Measurements from ENCODE around the gene FTO.

FTO gene

GRCh38 chr16:53809088-53809932, 105.4 kb downstream of the FTO start:
- H3K4me3 ChIP-seq (ENCODE audit: low read depth, low read length) = no peak overlapping the region
- TF ChIP-seq CTCF (IDR thresholded peaks at IDR 0.05; ENCODE audit: borderline replicate concordance, insufficient read depth, low read depth, low read length) = no peak

DNA sequence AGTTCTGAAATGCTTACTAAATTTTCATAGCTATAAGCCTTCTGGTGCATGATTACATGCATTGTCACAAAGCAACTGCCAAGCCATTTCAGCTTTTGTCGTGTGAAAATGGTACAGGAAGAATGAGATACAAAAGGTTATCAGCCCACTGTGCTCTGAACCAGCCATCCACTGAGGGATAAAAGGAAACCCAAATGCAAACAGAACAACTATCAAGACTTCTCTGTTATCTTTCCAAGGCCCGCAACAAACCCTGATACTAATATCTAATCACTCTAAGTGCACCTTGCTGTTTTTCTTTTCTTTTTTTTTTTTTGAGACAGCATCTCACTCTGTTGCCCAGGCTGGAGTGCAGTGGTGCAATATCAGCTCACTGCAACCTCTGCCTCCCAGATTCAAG, 109.0 kb downstream of the FTO start:
- TF ChIP-seq CTCF (IDR thresholded peaks at IDR 0.05; ENCODE audit: borderline replicate concordance, insufficient read depth, low read depth, low read length) = no peak
- H3K4me3 ChIP-seq (ENCODE audit: low read depth, low read length) = no peak overlapping the region

DNA sequence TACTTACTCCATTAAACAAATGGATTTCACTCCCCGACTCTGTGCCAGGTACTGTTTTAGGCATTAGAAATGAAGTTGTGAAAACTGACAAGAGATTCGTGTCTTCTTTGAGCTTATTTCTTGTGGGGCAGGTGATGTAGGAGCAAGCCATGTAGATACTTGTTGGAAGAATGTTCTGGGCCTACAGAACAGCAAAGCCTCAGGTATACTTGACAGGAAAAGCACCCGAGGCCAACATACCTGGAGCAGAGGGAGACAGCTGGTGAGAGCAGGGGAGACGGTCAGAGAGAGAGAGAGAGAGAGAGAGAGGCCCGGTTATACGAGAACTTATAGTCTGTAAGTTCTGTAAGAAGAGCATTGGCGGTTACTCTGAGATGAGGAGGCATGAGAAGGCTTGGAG, 110.8 kb downstream of the FTO start:
- no peak for TF ChIP-seq CTCF (IDR thresholded peaks at IDR 0.05; ENCODE audit: borderline replicate concordance, insufficient read depth, low read depth, low read length)
- H3K4me3 ChIP-seq (ENCODE audit: low read depth, low read length) = no peak overlapping the region

- H3K4me3 ChIP-seq (ENCODE audit: low read depth, low read length) = no peak overlapping the region
- TF ChIP-seq CTCF (IDR thresholded peaks at IDR 0.05; ENCODE audit: borderline replicate concordance, insufficient read depth, low read depth, low read length) = no peak
Measured at GRCh38 chr16:53816211-53816836, 112.4 kb downstream of the FTO start.

DNA sequence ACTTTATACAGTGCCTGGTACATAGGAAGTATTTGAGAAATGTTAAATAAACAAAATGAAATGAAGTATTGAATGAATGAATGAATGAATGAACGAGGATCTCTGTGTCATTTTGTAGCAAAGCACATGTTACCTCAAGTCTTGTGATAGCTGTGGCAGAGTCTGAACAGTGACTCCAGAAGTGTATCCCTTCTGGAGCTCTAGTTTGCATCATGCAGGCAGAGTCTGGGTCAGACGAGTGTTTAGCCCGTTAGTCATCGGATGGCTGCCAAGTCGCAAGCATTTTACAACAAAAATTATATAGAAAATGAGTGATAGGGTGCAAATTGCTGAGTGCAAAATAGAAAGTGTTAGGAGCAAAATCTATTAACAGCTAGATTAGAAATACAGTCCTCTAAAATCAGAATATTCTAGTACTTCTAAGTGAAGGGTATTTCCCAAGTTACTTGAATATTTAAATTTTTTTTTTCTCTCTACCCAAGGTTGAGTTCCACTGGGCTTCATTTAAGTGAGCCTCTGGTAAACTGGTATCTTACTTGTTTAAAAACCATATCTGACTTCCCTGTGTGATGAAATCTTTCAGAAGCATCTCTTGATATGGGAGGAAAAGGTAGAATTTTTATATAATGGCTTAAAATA, 113.3 kb downstream of the FTO start:
- no peak overlapping the region for H3K4me3 ChIP-seq (ENCODE audit: low read depth, low read length)
- TF ChIP-seq CTCF (IDR thresholded peaks at IDR 0.05; ENCODE audit: borderline replicate concordance, insufficient read depth, low read depth, low read length) = no peak

GRCh38 chr16:53817812-53818550, 114.0 kb downstream of the FTO start:
- no peak overlapping the region for H3K4me3 ChIP-seq (ENCODE audit: low read depth, low read length)
- TF ChIP-seq CTCF (IDR thresholded peaks at IDR 0.05; ENCODE audit: borderline replicate concordance, insufficient read depth, low read depth, low read length) = no peak

Data from GM12875 (cell line).